HFFc6 (cell line): ENCODE results near the gene NTNG1. TPM values are rescaled to one million over a fixed set of nuclear protein-coding genes. Genes with fewer than 3 reads are reported as not detected.
A peak's percentile ranks its signal among the peaks of the same experiment; 100 is the strongest.

Source experiments
- DNase-seq: peaks from one replicate; pipeline ENCODE4 v3.0.0-alpha.2; 2018
- H3K27ac Mint-ChIP-seq: 2 replicates; pipeline ENCODE4 v1.8.0; 2020; ENCODE audit warnings: mild to moderate bottlenecking, mixed read lengths
- H3K27me3 Mint-ChIP-seq: 2 replicates; pipeline ENCODE4 v1.8.0; 2021; ENCODE audit warnings: mild to moderate bottlenecking, moderate library complexity, mixed read lengths; ENCODE audit not compliant: insufficient read depth
- H3K36me3 Mint-ChIP-seq: 2 replicates; pipeline ENCODE4 v1.8.0; 2021; ENCODE audit warnings: low read depth, mixed read lengths
- H3K4me1 Mint-ChIP-seq: 2 replicates; pipeline ENCODE4 v1.8.0; 2020; ENCODE audit warnings: low read depth, mixed read lengths
- H3K4me3 Mint-ChIP-seq: 2 replicates; pipeline ENCODE4 v1.8.0; 2020; ENCODE audit warnings: mild to moderate bottlenecking, moderate library complexity, mixed read lengths
- H3K9me3 Mint-ChIP-seq: 2 replicates; pipeline ENCODE4 v1.8.0; 2020; ENCODE audit warnings: mild to moderate bottlenecking, mixed read lengths
- CTCF ChIP-seq: fragments of 200-600 bp; sonication (generic); IDR thresholded peaks from 2 replicates; pipeline ENCODE4 v1.5.0; 2021; ENCODE audit warnings: antibody characterized with exemption, mild to moderate bottlenecking
- total RNA-seq, 6 experiments: library from RNA; stranded (reverse); fragmentation: NEBNext Ultra II Directional; extraction: Animal tissue kit (Norgen Biotek cat#: 25700); gene quantifications; 2 replicates in 1 of 6; 3 replicates in 5 of 6; pipeline ENCODE4 v1.2.3, GENCODE V29; 2021

Gene NTNG1
- total RNA-seq, 6 experiments from 2014 or later: 1.3 to 8.0 (median 2.2) TPM

- peak; percentile 19 for DNase-seq
- TF ChIP-seq CTCF: peak; percentile 82
- Mint-ChIP-seq H3K4me1 (no peaks in the 10 kb centered on the region), H3K27me3 (no peaks in the 10 kb centered on the region; the same call in 1 of the 2 replicates), H3K36me3 (no peaks in the 10 kb centered on the region), H3K9me3 (no peaks in the 10 kb centered on the region; the same call in 1 of the 2 replicates), H3K4me3 (no peak overlapping the region), H3K27ac (no peak overlapping the region)
Measured at GRCh38 chr1:107529511-107530149, 388.8 kb downstream of the NTNG1 start.

GRCh38 chr1:107530543-107530942 lies 389.7 kb downstream of the NTNG1 start:
- no peak overlapping the region for H3K4me3 Mint-ChIP-seq
- H3K36me3 Mint-ChIP-seq: no peaks in the 10 kb centered on the region
- H3K4me1 Mint-ChIP-seq: no peaks in the 10 kb centered on the region
- DNase-seq: peak; percentile 13
- no peak for TF ChIP-seq CTCF
- no peak overlapping the region for H3K27ac Mint-ChIP-seq
- no peaks in the 10 kb centered on the region; the same call in 1 of the 2 replicates for H3K27me3 Mint-ChIP-seq
- peaks cover 2% of the 10 kb centered on the region; the same call in 1 of the 2 replicates for H3K9me3 Mint-ChIP-seq

GRCh38 chr1:107531065-107531908 lies 390.4 kb downstream of the NTNG1 start:
- no peak overlapping the region for H3K27ac Mint-ChIP-seq
- H3K27me3 Mint-ChIP-seq: no peaks in the 10 kb centered on the region; the same call in 1 of the 2 replicates
- no peak for TF ChIP-seq CTCF
- H3K36me3 Mint-ChIP-seq: no peaks in the 10 kb centered on the region
- no peak for DNase-seq
- H3K9me3 Mint-ChIP-seq: peaks cover 10% of the 10 kb centered on the region
- no peak overlapping the region for H3K4me3 Mint-ChIP-seq
- H3K4me1 Mint-ChIP-seq: no peaks in the 10 kb centered on the region

- no peaks in the 10 kb centered on the region; the same call in 1 of the 2 replicates for H3K27me3 Mint-ChIP-seq
- no peaks in the 10 kb centered on the region for H3K36me3 Mint-ChIP-seq
- H3K4me3 Mint-ChIP-seq: no peak overlapping the region
- no peaks in the 10 kb centered on the region for H3K4me1 Mint-ChIP-seq
- peaks cover 16% of the 10 kb centered on the region for H3K9me3 Mint-ChIP-seq
- TF ChIP-seq CTCF: no peak
- H3K27ac Mint-ChIP-seq: no peak overlapping the region
- no peak for DNase-seq
Measured at GRCh38 chr1:107532318-107532717, 391.5 kb downstream of the NTNG1 start.

Other genes with a start within 250 kb of the NTNG1 start
- gene PRMT6, start 84.4 kb upstream of the NTNG1 start, total RNA-seq: 10 to 100 TPM in 3 of 6 experiments, 1 to 10 TPM in 3; 9.7 to 14.8 (median 10.2) TPM